Stimulated activated CD4-positive, alpha-beta T cell treated with anti-CD3 and anti-CD28 coated beads, Interleukin-1b, Interleukin-23, amount 100 ng/mL, for 48 hours (primary cell): Measurements from ENCODE around the gene FAR1.

Experiments used
- DNase-seq: peaks from one replicate; pipeline ENCODE4 v3.0.0-alpha.2; 2020

The FAR1 gene

DNA sequence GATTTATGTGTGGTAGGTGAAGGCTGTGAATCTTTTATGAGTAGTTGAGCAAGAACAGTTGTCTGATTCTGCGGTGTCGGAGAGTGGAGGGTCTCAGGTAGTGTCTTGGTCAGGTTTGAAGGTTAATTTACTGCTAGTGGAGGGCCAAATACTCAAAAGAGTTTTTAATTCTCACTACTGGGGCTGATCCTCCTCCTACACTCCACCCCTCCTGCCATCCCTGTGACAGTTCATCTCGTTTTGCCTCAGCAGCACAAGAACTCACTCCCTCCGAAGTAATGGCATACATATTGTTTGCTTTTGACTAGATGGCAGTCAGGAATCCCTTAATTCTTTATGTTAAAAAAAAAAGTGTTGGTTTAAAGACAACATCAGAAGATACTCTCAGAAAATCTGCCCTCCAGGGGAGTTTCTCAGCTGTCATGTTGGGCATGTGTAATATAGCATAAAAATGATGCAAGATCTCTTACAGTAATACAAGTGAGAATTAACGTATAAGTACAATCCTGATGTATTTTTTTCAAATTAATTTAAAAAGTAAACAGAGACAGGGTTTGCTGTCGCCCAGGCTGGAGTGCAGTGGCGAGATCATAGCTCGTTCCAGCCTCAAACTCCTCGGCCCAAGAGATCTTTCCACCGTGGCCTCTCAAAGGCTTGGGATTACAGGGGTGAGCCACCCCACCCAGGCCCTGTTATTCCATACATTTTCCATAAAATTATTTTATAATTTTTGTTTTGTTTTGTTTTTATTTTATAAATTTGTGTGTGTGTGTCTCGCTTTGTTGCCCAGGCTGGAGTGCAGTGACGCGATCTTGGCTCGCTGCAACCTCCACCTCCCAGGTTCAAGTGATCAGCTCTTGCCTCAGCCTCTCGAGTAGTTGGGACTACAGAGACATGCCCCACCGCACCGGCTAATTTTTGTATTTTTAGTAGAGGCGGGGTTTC lies 1.3 kb downstream of the FAR1 start:
- no peak for DNase-seq

DNA sequence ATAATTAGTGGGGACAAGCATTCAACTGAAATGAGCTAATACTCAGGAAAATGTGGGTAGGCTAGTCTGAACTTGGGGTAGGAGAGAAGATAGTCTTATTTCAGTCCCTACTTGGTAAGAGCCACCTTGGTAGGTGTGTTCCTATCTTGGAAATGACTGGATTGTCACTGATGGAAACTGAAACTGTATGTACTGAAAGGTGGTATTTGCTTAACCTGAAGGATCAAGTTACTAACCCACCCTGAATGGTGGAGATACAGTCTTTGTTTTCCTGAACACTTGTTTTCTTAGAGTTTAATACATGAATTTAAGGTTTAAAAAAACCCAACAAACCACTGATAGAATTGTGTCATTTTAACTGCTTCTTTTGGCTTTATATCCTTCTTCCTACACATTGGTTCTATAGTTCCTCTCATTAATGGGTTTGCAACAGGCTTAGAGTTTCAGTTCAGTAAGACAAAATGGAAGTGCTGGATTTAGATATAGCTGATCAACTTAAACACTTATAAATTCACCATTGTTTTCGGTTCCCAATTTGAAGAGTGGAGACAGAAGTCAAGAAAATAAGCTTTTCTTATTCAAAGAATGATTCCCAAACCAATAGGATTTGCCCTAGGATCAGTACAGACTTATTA lies 4.2 kb downstream of the FAR1 start:
- no peak for DNase-seq

DNA sequence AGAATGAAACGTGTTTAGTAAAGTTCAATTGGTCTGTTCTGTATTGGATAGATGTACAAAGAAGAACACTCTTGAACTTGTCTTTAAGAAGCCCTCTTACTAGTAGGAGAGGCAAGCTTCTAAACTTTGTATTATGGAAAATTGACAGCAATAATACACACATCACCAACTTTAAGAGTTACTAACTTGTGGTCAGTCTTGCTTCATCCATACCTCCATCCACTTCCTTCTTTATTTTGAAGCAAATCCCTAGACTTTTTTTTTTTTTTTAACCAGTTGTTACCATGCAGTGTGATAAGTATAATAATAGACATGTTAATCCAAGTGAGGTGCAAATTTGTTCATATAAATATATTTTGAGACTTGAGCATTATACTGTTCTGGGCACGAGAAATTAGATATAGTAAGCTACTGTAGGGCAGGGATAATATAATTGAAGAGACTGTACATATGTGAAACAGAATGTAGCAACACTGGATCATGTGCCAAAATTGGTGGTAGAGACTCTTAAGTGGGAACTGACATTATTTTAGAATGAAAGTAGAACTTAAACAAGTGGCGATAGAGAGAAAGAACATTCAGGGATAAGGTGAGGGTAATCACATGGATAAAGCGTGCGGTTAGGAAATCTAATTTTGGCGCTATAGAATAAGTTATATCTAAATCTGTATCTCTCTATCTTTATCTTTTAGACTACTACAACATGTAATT lies 6.5 kb downstream of the FAR1 start:
- no peak for DNase-seq

- DNase-seq = no peak
These were observed 8.1 kb downstream of the FAR1 start for GRCh38 chr11:13676576-13676975.

GRCh38 chr11:13679768-13680167 lies 11.3 kb downstream of the FAR1 start:
- DNase-seq = no peak

DNA sequence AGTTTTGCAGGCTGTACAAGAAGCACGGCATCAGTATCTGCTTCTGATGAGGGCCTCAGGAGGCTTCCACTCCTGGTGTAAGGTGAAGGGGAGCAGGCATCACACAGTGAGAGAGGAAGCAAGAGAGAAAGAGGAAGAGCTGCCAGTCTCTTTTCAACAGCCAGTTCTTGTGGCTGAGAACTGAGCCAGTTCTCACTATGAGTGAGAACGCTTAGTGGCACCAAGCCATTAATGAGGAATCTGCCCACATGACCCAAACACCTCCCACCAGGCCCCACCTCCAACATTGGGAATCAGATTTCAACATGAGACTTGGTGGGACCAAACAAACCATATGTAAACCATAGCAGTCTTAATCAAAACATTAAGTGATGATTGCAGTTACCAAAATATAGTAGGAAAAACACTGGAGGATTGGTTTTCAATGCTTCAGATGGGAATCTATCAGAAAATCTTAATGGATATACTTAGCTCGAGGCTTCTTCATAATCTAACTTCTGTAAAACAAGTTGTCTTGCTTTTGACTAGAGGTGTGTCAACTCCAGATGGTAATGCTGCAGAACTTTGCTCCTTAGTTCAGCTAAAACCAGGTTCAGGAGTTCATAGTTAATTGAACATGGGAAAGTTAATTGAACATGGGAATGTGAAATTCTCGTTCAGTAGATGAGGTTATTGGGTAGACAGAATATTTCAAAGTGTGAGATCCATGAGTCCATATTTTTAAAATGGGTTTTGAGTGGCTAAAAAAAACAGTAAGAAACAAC lies 12.2 kb downstream of the FAR1 start:
- no peak for DNase-seq

- DNase-seq = no peak
These were observed 13.0 kb downstream of the FAR1 start for GRCh38 chr11:13681446-13681845.

GRCh38 chr11:13682212-13682611 lies 13.7 kb downstream of the FAR1 start:
- DNase-seq = no peak

GRCh38 chr11:13685461-13686108 lies 17.1 kb downstream of the FAR1 start:
- no peak for DNase-seq

DNA sequence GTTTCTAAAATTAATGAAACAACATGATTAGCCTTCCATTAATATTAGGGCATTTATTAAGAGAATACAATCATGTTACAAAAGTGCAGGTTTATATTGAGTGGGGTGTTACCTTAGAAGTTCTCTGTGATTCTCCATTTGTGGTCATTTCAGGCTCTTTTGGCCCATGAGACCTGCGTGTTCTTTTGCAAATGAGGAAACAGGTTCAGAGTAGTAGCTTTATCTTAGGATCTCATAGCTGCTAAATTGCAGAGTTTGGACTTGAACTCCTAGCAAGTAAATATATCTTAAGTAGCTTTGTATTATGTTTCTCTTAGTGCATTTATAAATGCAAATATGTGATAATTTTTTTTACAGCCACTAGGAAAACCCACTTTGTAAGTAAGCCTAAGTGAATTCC lies 18.3 kb downstream of the FAR1 start:
- no peak for DNase-seq

GRCh38 chr11:13687271-13687670 lies 18.8 kb downstream of the FAR1 start:
- DNase-seq = no peak

DNA sequence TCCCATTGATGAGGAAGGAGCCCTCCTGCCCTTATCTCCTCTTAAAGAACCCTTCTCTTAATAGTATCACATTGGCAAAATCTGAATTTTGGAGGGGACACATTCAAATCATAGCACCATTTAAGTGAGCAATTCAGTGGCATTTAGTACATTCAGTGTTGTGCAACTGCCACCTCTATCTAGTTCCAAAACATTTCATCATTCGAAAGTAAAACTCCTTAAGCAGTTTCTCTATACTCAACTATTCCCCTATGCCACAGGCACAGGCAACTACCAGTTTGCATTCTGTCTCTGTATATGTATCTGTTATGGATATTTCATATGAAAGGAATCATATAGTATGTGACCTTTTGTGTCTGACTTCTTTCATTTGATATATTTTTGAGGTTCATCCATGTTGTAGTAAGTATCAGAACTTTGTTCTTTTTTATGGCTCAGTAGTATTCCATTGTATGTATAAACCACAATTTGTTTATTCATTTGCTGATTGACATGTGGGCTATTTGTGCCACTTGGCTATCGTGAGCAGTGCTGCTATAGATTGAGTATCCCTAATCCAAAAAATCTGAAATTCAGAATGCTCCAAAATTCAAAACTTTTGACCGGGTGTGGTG lies 22.9 kb downstream of the FAR1 start:
- no peak for DNase-seq

- no peak for DNase-seq
These were observed 23.7 kb downstream of the FAR1 start for GRCh38 chr11:13692172-13692571.

- no peak for DNase-seq
These were observed 25.6 kb downstream of the FAR1 start for GRCh38 chr11:13694115-13694514.

DNA sequence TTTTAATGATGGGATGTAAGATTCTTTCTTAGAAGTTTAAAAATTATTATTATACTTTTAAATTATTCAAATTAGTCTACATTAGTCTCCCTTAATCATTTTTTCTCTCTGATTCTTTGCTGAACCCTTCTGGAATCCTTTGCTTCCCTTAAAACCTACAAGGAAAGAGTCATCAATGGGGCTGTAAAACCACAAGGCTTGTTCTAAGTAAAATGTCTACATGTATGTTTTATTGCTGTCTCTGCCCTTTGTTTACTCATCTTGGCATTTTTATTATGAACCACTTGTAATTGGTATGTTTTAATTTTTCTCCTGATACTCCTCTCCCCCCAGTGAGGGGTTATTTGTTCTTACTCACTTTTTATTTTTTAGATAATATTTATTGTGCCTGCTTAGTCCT lies 27.4 kb downstream of the FAR1 start:
- no peak for DNase-seq

DNA sequence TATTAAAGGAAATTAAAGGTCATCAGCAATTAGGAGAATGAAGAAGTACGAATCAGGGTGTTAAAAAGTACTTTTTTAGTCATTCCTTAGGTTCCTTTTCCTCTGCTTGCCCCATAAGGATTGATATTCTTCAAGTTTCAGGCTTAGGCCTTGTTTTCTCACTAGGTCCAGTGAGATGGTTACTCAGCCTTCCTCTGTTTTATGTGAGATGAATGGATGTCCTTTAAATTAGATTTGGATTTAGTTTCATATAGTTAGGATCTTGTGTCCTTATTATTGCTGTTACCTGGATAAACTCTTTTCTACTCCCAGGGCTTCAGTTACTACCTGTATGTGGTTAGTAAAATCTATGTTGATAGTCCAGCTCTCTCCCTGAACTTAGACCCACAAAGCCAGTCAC lies 29.2 kb downstream of the FAR1 start:
- DNase-seq = no peak

DNA sequence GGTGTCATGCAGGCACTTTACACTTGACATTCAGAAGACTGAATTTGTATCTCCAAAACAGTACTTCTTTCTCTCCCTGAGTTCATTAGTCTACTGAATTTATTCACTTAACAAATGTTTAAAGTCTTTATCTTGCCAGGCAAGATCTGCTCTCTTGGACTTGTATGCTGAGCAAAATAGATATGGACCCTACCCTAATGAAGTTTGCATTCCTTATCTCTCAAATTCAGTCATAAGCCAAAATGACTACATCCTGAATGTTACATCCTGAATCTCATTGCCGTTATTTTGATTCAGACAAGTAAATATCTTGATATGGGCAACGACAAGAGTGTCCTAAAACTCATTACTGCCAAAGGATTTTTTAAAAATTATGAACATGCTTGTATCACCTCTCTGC lies 29.7 kb downstream of the FAR1 start:
- no peak for DNase-seq

GRCh38 chr11:13699041-13699440 lies 30.6 kb downstream of the FAR1 start:
- no peak for DNase-seq

- no peak for DNase-seq
These were observed 31.4 kb downstream of the FAR1 start for GRCh38 chr11:13699870-13700269.

- DNase-seq = no peak
These were observed 33.0 kb downstream of the FAR1 start for GRCh38 chr11:13701506-13701905.

DNA sequence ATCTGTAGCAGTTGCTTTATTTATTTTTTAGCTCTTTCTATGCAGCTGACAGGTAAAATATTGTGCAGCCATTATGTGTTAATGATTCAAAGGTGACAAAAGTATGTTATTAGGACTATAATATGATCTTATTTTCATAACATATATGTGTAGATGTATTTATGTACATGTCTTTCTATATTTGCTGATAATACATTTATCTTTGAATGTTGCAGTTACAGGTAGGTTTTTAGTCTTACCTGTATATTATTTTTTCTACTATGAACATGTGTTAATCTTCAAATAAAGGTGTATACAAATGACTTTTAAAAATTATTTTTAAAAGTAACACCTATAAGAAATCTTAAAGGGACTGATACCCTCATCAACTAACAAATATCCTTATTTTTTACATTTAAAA lies 33.6 kb downstream of the FAR1 start:
- DNase-seq = no peak

DNA sequence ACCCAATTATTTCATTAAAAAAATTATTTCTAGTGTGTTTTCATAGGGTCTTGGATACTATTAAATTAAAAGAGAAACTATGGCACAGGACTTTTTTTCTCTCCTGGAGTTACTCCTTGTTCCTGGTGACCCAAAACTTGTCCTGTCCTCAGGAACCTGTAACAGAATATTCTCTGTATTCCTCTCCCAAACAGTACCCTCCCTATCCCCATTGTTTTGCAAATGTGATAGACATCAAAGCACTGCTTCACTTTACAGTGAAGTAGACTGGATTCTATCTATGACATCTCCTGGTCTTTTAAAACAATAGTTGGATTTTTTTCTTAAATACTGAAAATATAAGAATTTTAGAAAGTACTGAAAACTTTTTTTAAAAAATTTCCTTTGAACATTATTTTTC lies 37.2 kb downstream of the FAR1 start:
- DNase-seq = no peak
